ENCODE measurements around the gene IMP4.

IMP4 gene

GRCh38 chr2:130388221-130388907, 45.7 kb downstream of the IMP4 start:
- no peak for TF ChIP-seq CTCF (conservative IDR thresholded peaks at IDR 0.05)
- H3K27ac ChIP-seq: no peak overlapping the region

GRCh38 chr2:130389358-130389757, 46.7 kb downstream of the IMP4 start:
- H3K27ac ChIP-seq: no peak overlapping the region
- TF ChIP-seq CTCF (conservative IDR thresholded peaks at IDR 0.05): no peak

- TF ChIP-seq CTCF (conservative IDR thresholded peaks at IDR 0.05): no peak
- no peak overlapping the region for H3K27ac ChIP-seq
Measured at GRCh38 chr2:130389783-130390182, 47.1 kb downstream of the IMP4 start.

- peak overlapping the region; percentile 94 for H3K27ac ChIP-seq
- no peak for TF ChIP-seq CTCF (conservative IDR thresholded peaks at IDR 0.05)
Measured at GRCh38 chr2:130390460-130391057, 47.9 kb downstream of the IMP4 start.

GRCh38 chr2:130391058-130391871, 48.6 kb downstream of the IMP4 start:
- peak overlapping the region; percentile 94 for H3K27ac ChIP-seq

GRCh38 chr2:130391872-130392670, 49.4 kb downstream of the IMP4 start:
- H3K27ac ChIP-seq: peak overlapping the region; percentile 94

More at GRCh38 chr2:130391058-130391871, 48.6 kb downstream of the IMP4 start:
- no peak for TF ChIP-seq CTCF (conservative IDR thresholded peaks at IDR 0.05)

More at GRCh38 chr2:130391872-130392670, 49.4 kb downstream of the IMP4 start:
- 0 out of 2 replicates have a peak, but pooled peaks have one; percentile 11 for TF ChIP-seq CTCF (conservative IDR thresholded peaks at IDR 0.05)
